Loucy (cell line): ENCODE data around the gene NEUROG3.

Experiments used
- CTCF ChIP-seq: fragments of 200-600 bp; sonication (generic); conservative IDR thresholded peaks from 2 replicates; pipeline ENCODE4 v1.5.1; 2014; ENCODE audit warnings: mild to moderate bottlenecking, antibody characterized with exemption, low read length
- EZH2phosphoT487 ChIP-seq: fragments of 200-600 bp; IDR thresholded peaks from 2 replicates; pipeline ENCODE4 v1.6.1; 2018; ENCODE audit warnings: antibody characterized with exemption, mild to moderate bottlenecking, moderate library complexity, borderline replicate concordance

DNA sequence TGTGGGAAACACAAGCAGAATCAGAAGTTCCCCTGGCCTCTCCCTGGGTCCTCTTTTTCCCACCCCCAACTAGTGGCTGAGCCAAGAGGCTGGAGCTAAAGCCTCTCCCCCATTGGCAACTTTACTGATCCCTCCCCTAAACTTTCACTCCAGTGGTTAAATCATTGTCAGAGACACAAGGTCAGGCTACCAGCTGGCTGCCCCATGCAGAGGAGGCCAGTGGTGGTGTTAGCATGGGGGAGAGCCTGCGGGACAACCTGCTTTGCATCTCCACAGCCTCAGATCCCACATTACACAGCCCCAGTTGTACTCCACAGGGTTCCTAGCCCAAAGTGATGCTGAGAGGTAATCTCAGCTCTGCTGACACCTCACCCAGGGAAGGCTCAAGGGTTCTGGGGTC is 21.0 kb downstream of the NEUROG3 start:
- TF ChIP-seq CTCF = no peak
- TF ChIP-seq EZH2phosphoT487 = no peak
